Astrocyte (in vitro differentiated cells and primary cell): ENCODE results near the gene WDR86.

Experiments used
- EZH2 ChIP-seq: IDR thresholded peaks from 2 replicates; pipeline ENCODE4 v1.6.1; 2012; ENCODE audit warnings: mild to moderate bottlenecking, low read length, inconsistent platforms; ENCODE audit not compliant: insufficient read depth
- TF ChIP-seq, protein P1 (sequence below): IDR thresholded peaks from 2 replicates; pipeline ENCODE4 v1.5.1; 2011; ENCODE audit warnings: low read depth, mild to moderate bottlenecking, inconsistent platforms, low read length, moderate library complexity; ENCODE audit not compliant: insufficient read depth

DNA sequence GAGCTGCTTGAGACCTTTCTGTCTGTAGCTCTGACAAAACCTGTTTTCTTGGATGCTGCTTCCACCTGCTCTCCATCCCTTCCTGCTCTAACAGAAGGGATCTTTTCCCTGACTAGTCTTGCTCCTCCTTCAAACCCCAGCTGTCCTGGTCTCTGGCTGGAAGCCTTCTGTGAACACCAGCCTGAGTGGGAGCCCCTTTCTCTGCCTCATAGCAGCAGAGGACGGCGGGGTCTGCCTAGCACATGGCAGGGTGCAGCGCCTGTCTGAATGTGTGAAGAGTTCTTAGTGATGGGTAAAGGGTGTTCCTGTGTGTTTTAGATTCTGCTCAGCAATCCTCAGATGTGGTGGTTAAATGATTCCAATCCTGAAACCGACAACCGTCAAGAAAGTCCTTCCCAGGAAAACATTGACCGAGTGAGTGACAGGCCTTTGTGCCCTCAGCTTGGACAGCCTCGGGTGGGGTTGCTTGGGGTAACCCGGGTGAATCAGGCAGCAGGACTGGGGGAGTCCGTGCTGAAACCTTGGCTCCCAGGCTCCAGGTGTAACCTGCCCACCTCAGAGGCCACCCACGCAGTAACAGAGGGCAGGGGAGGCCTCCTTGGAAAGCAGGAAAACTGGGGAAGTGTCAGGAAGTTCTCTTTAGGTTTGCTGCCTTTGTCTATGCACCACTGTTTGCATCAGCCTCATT lies 34.2 kb downstream of the WDR86 start:
- TF ChIP-seq, protein P1, sequence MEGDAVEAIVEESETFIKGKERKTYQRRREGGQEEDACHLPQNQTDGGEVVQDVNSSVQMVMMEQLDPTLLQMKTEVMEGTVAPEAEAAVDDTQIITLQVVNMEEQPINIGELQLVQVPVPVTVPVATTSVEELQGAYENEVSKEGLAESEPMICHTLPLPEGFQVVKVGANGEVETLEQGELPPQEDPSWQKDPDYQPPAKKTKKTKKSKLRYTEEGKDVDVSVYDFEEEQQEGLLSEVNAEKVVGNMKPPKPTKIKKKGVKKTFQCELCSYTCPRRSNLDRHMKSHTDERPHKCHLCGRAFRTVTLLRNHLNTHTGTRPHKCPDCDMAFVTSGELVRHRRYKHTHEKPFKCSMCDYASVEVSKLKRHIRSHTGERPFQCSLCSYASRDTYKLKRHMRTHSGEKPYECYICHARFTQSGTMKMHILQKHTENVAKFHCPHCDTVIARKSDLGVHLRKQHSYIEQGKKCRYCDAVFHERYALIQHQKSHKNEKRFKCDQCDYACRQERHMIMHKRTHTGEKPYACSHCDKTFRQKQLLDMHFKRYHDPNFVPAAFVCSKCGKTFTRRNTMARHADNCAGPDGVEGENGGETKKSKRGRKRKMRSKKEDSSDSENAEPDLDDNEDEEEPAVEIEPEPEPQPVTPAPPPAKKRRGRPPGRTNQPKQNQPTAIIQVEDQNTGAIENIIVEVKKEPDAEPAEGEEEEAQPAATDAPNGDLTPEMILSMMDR: no peak
- TF ChIP-seq EZH2: no peak
